NT2/D1 (cell line): ENCODE measurements around the gene CAPZB.

Source experiments
- SUZ12 ChIP-seq: IDR thresholded peaks from 2 replicates; pipeline ENCODE4 v1.6.1; 2011; ENCODE audit not compliant: insufficient read length, insufficient read depth; ENCODE audit errors: extremely low read depth
- YY1 ChIP-seq: IDR thresholded peaks from 2 replicates; pipeline ENCODE4 v1.6.1; 2011; ENCODE audit not compliant: insufficient read length, insufficient read depth
- ZNF274 ChIP-seq: IDR thresholded peaks from 2 replicates; pipeline ENCODE4 v1.6.1; 2011; ENCODE audit warnings: mild to moderate bottlenecking, low read depth, low read length

- no peak for TF ChIP-seq YY1
- TF ChIP-seq ZNF274: no peak
- TF ChIP-seq SUZ12: no peak
Observed at GRCh38 chr1:19360843-19361610, 124.3 kb downstream of the CAPZB start.
